ENCODE results near the gene WDR18.
"Not testable (repeated sequence)": the region's sequence is repeated elsewhere in the genome, so short reads cannot be mapped to it uniquely, and the experiment has no call there.

WDR18 gene

DNA sequence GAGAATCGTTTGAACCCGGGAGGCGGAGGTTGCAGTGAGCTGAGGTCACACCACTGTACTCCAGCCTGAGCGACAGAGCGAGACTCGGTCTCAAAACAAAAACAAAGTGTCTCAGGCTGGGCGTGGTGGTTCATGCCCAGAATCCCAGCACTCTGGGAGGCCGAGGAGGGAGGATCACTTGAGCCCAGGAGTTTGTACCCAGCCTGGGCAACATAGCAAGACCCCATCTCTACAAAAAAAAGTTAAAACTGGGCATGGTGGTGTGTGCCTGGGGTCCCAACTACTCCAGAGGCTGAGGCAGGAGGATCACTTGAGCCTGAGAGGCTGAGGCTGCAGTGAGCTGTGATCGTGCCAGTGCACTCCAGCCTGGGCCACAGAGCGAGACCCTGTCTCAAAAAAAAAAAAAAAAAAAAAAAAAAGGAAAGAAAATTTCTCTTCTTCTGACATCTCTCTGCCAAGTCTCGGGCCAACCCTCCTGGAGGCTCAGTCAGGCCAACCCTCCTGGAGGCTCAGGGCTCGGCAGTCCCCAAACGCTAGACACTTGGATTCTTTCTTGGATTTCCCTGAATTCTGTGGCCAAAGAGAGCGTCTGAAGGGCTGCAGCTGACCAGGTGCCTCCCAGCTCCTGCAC is 32.0 kb upstream of the WDR18 start:
- DNase-seq = no peak

DNA sequence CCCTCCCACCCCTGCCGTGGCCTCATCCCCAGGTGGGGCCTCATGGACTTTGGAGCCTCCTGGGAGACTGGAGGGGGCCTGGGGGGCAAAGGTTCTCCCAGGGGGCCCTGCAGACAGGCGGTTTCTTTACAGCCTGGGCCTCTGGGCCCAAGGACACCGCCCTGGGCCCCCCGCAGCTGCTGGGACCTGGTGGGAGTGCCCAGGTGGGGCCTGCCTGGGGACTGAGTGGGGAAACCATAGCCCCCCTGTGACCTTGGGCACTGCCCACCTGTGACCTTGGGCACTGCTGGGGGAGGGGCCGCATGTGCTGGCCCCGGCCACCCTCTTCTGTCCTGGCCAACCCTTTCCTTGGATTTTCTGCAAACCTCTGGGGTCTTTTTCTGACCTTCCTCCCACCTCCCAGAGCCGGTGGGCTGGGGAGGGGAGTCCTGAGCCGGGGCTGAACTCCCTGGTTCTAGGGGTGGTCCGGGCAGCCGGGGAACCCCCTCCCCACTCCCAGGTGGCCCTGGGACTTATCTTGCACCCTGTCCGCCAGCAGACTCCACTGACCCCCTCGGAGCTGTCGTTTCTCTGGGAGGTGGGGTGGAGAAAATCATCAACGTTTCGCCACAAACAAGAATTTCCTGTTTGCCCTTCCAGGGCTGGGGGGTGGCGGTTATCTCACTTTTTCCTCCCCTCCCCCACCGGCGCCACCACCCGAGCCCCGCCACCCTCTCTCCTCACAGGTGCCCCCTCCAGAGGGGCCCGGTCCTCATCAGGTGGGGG is 31.3 kb upstream of the WDR18 start:
- DNase-seq = no peak

DNA sequence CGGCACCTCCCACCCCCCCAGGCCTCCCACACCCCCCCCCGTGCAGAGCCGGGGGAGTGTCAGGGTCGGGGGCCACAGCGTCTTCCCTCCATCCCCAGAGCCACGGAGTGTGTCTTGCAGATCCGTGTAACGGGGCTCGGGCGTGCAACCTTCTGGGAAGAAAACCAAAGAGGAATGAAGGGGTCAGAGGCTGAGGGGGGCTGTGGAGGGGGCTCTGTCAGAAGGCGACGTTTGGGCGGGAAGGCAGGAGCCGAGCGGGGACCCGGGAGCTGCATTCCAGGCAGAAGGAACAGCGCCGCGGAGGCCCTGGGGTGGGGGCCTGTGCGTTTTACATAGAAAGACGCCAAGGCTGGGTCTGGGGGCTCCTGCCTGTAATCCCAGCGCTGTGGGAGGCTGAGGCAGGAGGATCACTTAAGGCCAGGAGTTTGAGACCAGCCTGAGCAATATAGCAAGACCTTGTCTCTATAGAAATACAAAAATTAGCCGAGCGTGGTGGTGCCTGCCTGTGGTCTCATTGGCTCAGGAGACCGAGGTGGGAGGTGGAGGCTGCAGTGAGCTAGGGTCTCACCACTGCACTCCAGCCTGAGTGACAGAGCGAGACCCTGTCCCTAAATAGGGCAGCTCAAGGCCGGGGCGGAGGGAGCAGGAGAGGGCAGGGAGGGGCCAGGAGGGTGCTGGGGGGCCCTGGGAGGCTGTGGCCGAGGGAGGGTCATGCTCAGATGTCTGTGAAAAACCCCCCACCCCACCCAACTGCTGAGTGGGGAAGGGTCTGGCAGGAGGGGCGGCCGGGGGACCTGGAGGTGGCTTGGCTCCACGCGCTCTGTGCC is 30.5 kb upstream of the WDR18 start:
- DNase-seq = no peak

DNA sequence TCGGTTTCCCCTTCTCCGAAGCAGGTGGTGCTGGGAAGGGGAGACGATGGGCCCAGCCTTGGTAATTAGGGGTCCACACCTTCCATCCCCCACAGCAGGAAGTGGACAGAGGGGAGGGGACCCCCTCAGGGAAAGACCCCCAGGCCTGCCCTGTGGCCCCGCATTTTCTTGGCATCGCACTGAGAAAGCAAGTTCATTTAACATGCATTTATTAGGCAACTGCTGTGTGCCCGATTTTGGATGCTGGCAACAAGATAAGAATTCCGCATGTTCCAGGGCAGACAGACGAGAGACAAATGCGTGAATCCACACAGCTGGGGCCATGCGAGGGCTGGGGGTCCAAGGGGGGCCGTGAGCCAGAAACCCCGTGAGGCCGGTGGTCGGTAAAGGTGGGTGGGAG is 29.9 kb upstream of the WDR18 start:
- no peak for DNase-seq

DNA sequence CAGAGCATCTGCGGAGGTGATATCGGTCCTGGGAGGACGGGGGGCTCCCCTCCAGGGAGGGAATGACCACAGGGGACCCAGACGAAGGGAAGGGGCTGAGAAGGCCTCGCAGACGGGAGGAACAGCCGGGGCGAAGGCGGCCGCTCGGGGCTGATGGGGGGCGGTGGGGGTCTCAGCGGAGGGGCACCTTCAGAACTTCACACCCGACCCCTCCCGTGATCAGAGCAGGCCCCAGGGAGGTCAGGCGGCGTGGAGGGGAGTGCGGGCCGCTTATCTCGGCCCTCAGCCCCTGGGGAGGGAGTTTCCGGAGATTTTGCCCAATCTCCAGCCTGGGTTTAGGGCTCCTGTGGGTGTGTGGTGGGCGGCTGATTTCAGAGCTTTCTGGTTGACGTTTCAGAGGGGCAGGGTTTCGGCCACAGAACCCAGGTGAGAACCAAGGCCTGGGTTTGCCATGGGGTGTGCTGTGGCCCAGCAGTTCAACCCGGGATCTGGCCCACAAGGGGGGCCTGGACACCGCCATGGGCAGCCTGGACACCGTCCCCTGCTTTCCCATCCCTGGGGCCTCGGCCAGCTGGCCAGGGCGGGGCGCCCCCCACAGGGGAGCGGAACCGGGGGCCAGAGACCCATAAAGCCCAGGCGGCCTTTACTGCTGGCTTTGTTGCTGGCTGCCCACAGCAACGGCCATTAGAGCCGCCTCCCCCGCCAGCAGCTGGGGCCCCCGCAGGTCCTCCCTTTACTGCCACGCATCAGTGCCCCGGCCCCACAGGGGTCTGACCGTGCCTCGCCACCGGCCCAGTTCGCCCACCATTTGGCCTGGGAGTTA is 29.3 kb upstream of the WDR18 start:
- DNase-seq = no peak

DNA sequence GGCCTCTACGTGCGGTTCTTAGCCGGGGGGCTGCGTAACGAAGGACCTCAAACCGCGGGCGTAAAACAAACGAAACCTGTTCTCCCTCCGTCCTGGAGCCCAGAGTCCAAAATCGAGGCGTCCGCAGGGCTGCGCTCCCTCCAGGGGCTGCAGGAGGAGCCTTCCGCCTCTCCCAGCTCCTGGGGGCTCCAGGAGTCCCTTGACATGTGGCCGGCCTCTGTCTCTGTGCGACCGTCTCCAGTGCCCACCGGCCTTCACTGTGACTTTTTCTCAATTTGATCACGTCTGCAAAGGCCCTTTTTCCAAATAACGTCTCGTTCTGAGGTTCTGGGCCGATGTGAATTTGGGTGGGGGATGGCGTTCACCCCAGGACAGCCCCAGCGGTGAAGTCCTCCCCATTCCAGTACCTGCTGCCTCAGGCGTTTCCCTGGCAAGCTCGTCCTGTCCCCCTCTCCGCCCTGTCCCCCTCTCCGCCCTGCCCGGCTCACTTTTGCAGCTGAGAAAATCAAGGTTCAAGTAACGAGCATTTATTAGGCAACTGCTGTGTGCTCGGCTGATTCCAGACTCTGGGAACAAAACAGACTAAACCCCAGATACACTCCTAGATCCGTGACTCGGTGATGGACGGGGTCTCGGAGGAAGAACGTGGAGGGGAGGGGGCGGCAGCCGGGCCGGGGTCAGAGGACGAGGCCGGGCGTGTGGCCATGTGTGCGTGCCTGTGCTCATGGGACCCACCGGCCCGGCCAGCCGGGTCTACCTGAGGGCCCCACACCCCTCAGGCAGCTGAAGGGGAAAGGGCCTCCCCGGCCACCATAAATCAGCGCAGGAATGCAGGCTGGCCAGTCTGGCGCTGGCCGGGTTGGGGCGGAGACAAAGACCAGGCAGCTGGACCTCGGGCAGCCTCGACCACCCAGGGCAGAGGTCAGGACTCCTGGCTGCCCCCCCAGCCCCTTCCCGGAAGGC is 28.1 kb upstream of the WDR18 start:
- DNase-seq = no peak

DNA sequence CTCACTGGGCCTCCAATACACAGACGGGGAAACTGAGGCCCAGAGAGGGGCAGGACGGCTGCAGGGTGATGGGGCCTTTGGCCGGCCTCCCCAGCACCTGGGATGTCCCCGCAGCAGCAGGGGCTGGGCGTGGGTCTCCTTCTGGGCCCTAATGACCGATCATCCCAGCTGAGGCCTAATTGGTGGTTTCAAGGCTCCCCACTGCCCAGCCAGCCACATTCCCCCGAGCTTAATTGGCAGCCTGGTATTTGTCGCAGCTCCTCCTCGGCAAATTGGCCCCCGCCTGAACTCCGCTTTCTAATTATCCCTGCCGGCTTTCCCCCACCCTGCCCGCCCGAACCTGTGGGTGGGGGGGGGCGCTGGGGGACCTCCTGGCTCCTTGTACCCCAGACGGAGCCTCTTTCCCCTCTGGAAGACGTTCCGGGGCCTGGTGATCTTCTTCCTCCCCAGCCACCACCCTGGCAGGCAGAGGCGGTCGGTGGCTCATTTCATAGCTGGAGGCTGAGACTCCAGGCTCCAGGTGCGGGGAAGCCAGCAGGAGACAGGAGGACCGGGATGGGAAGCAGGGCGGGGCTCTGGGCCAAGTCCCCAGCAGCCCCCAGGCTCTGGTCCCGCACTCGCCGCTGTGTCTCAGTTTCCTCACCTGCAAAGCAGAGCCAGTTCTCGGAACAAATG is 27.2 kb upstream of the WDR18 start:
- DNase-seq = no peak

DNA sequence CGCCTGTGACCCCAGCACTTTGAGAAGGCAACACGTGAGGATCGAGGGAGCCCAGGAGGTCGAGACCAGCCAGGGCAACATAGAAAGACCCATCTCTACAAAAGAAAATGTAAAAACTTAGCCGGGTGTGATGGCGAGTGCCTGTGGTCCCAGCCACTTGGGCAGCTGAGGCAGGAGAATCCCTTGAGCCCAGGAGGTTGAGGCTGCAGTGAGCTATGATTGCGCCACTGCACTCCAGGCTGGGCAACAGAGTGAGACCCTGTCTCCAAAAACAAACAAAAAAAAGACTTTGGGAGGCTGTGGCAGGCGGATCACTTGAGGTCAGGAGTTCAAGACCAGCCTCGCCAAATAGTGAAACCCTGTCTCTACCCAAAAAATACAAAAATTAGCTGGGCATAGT is 26.6 kb upstream of the WDR18 start:
- DNase-seq = not testable (repeated sequence)

DNA sequence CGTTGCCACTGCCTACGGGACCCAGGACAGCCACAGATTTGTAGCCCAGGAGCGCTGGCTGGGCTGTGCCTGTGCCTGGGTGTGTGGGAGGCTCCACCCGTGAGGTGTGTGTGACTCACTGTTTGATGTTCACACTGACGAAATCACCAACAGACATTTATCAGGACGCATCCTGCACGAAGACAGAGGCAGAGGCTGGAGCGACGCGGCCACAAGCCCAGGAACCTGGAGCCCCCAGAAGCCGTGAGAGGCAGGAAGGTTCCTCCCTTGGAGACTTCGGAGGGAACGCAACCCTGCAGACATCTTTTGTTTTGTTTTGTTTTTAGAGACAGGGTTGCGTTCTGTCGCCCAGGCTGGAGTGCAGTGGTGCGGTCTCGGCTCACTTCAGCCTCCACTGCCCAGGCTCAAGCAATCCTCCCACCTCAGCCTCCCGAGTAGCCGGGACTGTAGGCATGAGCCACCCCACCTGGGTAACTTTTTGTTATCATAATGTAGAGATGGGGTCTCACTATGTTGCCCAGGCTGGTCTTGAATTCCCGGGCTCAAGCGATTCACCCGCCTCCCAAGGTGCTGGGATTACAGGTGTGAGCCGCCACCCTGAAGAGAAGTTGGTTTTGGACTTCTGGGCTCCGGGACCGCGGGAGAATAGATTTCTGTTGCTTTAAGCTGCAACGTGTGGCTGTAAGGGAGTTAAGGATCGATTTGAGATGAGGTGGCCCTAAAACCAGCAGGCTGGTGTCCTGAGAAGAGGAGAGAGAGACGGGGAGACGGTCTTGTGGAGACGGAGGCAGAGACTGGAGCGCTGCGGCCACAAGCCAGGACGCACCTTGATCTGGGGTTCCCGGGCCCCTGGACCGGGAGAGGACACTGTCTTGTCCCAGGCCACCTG is 24.9 kb upstream of the WDR18 start:
- DNase-seq = no peak

DNA sequence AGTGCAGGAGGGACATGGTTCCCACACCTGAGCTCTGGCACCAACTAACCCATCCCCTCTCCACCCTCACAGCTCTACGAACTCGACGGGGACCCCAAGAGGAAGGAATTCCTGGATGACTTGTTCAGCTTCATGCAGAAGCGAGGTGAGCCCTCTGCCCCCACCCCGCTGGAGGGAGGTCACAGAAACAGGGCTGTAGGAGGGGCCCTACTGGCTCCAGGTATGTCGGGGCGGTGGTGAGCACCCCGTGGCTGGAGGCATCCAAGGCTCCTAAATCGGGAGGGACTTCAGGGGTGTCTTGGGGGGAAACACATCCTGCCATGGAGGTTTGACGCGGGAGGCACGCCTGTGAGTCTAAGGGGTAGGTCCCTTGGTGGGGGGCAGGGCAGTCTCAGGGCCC is 24.1 kb upstream of the WDR18 start:
- DNase-seq = no peak

DNA sequence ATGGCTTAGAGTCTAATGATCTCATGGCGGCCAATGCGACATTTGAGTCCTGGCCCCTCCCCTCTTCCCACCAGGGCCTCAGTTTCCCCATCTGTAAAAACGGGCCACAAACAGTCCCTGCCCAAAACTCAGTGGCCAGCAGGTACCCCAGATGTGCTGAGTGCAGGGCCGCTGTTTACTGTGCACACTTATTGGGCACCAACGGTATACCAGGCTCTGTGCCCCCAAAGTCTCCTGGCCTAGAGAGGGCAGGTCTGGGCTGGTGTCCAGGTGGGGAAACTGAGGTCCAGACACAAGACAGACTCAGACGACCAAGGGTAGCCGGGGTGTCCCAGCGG is 23.6 kb upstream of the WDR18 start:
- DNase-seq = no peak

DNA sequence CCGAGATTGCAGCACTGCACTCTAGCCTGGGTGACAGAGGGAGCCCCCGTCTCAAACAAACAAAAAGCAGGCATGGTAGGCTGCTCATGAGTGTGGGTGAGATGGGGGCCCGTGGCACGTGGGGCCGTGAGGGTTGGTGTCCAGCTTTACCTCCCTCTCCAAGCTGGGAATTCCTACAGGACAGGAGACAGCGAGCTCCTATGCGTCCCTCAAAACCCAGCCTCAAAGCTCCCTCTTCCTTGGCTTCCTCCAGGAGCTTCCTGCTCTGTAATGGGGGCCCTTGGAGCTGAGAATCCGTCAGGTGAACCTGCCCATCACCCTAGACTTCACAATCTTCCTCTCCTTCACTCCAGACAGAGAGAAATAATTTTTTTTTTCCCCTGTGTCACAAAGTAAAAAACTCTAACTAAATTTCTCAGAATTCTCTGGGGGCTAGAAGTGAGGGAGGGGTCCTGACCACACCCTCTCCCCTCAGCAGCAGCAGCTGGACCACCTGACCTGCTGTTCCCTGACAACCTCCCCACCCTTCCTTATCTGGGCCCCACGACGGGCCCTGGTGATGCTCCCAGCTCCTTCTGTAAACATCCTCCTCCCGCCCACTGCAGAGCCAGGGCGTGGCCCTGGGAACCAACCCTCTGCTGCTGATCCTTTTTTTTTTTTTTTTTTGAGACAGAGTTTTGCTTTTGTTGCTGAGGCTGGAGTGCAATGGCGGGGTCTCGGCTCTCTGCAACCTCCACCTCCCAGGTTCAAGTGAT is 22.1 kb upstream of the WDR18 start:
- no peak for DNase-seq

DNA sequence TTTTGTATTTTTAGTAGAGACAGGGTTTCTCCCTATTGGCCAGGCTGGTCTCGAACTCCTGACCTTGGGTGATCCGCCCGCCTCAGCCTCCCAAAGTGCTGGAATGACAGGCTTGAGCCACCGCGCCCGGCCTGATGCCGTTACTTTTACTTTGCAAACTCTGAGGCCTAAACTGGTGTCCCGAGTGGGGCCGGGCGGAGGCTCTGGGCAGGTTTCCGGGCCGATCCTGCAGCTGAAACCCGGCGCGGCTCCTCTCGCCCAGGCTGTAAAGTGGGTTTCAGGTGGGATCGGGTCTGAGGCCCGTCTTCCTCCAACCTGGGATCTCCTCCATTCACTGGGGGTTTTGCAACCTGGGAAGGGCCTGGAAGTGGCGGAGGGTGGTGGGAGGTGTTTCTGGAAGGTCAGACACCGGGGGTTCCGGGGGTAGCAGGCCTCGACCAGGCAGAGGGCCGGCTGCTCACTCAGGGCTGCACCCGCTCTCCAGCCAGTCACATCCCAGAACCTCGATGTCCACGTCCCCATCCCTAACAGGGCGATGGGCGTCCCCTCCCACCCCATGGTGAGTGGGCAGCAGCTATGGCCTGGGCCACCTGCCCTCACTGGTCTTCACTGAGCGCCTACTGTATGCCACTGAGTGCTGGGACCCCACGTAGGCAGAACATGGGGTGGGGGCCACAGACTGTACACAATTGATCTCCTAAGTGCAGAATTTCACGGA is 21.3 kb upstream of the WDR18 start:
- DNase-seq = no peak

DNA sequence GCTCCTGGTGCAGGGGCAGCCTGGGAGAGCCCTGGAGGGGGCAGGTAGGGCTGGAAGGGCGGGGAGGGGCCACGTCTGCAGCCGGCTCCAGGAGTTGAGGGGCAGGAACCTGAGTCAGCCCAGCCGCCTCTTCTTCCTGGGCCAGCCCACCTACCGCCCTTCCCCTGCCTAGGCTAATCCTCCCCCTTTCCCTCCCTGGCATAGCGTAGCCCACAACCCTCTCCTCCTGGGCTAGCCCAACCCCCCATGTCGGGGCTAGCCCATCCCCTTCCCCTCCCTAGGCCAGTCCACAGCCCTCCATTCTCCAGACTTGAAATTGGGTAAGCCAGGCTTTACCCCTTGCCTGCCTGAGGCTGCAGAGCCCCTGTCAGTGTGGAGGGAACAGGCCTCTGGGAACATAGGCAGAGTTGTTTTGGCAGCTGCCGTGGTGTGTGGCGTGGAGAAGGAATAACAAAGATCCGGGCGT is 20.6 kb upstream of the WDR18 start:
- DNase-seq = no peak

DNA sequence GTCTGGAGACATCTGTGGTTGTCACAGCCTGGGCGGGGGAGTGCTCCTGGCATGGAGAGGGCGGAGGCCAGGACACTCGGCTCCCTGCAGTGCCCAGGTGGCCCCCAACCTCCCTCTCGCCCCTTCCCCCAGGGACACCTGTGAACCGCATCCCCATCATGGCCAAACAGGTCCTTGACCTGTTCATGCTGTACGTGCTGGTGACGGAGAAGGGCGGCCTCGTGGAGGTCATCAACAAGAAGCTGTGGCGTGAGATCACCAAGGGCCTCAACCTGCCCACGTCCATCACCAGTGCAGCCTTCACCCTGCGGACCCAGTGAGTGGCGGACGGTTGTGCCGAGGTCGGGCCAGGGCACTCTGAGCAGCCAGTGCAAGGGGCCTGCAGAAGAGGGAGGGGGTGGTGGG is 20.0 kb upstream of the WDR18 start:
- DNase-seq = no peak

DNA sequence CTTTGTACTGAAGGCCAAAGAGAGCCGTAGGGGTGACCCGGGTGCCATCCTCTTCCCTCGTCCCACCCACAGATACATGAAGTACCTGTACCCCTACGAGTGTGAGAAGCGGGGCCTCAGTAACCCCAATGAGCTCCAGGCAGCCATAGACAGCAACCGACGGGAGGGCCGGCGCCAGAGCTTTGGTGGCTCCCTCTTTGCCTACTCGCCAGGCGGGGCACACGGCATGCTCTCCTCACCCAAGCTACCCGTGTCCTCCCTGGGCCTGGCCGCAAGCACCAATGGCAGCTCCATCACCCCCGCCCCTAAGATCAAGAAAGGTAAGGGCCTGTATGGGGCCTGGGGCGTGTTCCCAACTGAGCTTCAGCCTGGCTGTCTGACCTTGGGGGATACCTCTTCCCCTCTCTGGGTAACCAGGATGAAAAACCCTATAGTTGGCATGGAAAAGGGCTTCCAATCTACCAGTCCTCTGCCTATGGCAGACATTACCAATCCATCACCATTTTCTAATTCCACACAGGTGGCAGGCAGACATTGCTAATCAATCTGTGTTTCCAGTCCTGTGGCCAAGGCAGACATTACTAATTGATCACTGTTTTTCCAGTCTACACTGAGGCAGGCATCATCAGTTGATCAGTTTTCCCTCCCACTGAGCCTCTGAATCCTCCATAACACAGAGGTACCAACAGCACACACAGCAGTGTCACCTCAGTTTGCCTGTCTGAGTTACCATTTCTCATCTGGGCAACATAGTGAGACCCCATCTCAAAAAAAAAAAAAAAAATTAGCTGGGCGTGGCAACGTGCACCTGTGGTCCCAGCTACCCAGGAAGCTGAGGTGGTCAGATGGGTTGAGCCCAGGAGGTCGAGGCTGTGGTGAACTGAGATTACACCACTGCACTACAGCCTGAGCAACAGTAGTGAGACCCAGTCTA is 19.1 kb upstream of the WDR18 start:
- DNase-seq = no peak

DNA sequence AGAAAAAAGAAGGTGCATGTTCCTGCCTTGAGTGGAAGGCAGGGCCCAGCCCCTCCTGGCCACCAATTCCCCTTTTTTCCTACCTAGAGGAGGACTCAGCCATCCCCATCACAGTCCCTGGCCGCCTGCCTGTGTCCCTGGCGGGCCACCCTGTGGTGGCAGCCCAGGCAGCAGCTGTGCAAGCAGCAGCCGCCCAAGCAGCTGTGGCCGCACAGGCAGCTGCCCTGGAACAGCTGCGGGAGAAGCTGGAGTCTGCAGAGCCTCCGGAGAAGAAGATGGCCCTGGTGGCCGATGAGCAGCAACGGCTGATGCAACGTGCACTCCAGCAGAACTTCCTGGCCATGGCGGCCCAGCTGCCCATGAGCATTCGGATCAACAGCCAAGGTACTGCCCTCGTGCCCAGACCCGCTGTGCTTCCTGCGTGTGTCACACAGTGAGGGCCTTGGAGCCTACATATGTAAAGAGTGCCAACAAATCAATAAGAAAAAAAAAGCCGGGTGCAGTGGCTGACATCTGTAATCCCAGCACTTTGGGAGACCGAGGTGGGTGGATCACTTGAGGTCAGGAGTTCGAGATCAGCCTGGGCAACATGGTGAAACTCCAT is 17.6 kb upstream of the WDR18 start:
- no peak for DNase-seq

Data from activated T-cell treated with anti-CD3 and anti-CD28 coated beads, Interleukin-2, amount 50 U/mL, for 1 hour (primary cell).